Activated CD8-positive, alpha-beta memory T cell treated with anti-CD3 and anti-CD28 coated beads for 36 hours (primary cell): ENCODE measurements around the gene WDR18. TPM values are rescaled to one million over a fixed set of nuclear protein-coding genes. Genes with fewer than 3 reads are reported as not detected.
"Not testable (repeated sequence)": the region's sequence is repeated elsewhere in the genome, so short reads cannot be mapped to it uniquely, and the experiment has no call there.

Experiments
- CTCF ChIA-PET: fragments of 350-600 bp; sonication (Branson Sonifier 250); formaldehyde crosslinking; loops from one replicate; lab custom pipeline; 2021; ENCODE audit warnings: antibody characterized with exemption; lab: Charles Lee
- POLR2A ChIA-PET: fragments of 350-600 bp; sonication (Branson Sonifier 250); formaldehyde crosslinking; loops from one replicate; lab custom pipeline; 2021; ENCODE audit warnings: antibody characterized with exemption; lab: Charles Lee
- total RNA-seq, 2 experiments: library from RNA; stranded (reverse); gene quantifications; one replicate each; pipeline ENCODE4 v1.2.3, GENCODE V29; 2021

The WDR18 gene
- total RNA-seq, 2 experiments from 2014 or later: 121 to 126 TPM

DNA sequence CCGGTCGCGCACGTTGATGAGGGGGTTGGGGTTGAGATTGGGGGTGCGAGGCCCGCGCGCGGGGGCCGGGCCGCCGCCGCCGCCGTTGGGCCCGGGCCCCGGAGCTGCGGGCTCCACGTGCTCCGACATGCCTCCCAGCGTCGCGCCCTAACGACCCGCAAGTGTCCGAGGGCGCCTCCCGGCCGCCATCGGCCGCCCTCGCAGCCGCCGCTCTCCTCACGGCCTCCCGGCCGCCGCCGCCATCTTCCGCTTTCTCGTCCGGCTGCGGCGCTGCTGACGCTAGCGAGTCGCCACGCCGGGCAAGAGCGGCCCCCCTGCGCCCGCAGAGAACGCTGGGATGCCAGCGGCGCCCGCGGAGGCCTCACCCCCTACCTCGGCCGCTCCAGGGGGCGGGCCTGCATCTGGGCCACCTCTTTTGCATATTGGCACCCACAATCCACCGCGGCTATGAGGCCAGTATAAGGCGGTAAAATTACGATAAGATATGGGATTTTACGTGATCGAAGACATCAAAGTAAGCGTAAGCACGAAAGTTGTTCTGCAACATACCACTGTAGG, 36.8 kb downstream of the WDR18 start, which contains the start of gene TMEM259:
Gene TMEM259 (minus strand): TSS at position 256 of the 558 bp plus-strand sequence. CDS start 127 bp downstream, at position 129.
- POLR2A ChIA-PET: interaction anchor here (0.6 to 1.4 kb wide), 5 partner anchors 19 to 248 kb away, joined by 3 to 4 read pairs (median 3); partner anchors contain the start of genes ABCA7 and CIRBP
- CTCF ChIA-PET: interaction anchor here (0.7 to 1.2 kb wide), 5 partner anchors 11 to 93 kb away, joined by 3 to 5 read pairs (median 3); partner anchors contain the start of gene ABCA7

DNA sequence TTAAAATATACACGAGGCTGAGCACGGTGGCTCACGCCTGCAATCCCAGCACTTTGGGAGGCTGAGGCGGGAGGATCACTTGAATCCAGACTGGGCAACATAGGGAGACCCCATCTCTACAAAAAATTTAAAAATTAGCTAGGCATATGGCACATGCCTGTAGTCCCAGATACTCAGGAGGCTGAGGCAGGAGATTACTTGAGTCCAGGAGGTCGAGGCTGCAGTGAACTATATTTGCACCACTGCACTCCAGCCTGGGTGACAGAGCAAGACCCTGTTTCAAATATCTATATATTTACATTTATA, 39.7 kb downstream of the WDR18 start:
- POLR2A ChIA-PET: not testable (repeated sequence)
- CTCF ChIA-PET: interaction anchor here (1.2 kb wide), 1 partner anchor 220 kb away, joined by 3 read pairs; no protein-coding TSS in a partner anchor

DNA sequence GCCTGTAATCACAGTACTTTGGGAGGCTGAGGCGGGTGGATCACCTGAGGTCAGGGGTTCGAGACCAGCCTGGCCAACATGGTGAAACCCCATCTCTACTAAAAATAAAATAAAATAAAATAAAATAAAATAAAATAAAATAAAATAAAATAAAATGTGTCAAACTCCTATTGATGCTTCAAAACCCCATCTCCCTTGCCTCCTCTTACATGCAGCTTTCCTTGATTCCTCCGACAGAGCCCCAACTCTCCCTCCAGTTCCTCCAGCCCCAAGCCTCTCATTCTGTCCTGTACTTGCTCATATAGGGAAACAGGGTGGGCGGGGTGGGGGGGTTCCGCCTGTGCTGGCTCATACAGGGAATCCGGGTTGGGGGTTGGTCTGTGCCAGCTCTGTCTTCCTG, 40.9 kb downstream of the WDR18 start:
- POLR2A ChIA-PET: interaction anchor here (3.0 kb wide), 1 partner anchor 42 kb away, joined by 14 read pairs; the partner anchor contains the start of gene ARHGAP45
- CTCF ChIA-PET: interaction anchor here (0.7 to 1.4 kb wide), 4 partner anchors 14 to 41 kb away, joined by 3 to 5 read pairs (median 4); partner anchors contain the start of gene GRIN3B

DNA sequence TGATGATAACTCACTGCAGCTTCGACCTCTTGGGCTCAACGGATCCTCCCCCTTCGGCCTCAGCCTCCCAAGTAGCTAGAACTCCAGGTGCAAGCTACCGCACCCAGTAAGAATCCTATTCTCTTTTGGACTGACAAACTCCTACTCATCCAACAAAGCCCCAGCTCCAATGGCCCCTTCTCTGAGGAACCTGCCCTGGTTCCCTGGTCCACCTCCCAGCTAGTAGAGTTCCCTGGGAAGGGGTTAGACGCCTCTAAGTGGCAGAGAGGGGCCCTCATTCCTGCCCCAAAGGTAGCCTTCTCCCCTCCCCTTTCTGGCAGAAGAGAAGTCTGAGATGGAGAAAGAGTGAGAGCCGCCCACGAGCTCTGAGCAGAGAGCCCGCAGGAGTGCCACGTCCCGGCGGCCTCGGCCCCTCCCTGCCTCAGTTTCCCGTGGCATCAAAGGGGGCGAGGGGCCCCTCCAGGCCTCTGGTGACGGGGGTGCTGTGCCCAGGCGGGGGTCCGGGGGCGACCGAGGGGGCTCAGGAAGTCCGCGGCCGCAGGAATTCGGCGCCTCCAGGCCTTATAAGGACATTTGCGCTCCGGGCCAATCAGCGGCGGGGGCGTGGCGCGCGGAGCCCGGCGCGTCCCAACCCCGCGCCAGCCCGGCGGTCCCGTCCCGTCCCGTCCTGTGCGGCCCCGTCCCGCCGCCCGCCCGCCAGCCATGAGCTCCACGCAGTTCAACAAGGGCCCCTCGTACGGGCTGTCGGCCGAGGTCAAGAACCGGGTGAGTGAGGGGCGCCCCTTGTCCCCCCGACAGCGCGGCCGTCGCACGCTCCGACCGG, 42.0 kb downstream of the WDR18 start, which contains the start of gene CNN2:
Gene CNN2 (plus strand): TSS at position 649 of the 823 bp plus-strand sequence. CDS start 54 bp downstream, at position 703.
- POLR2A ChIA-PET: interaction anchor here (1.1 to 3.0 kb wide), 2 partner anchors 41 to 55 kb away, joined by 3 to 14 read pairs; partner anchors contain the start of gene ARHGAP45
- CTCF ChIA-PET: interaction anchor here (0.5 to 1.7 kb wide), 10 partner anchors 13 to 219 kb away, joined by 3 to 6 read pairs (median 4); partner anchors contain the start of gene GRIN3B

DNA sequence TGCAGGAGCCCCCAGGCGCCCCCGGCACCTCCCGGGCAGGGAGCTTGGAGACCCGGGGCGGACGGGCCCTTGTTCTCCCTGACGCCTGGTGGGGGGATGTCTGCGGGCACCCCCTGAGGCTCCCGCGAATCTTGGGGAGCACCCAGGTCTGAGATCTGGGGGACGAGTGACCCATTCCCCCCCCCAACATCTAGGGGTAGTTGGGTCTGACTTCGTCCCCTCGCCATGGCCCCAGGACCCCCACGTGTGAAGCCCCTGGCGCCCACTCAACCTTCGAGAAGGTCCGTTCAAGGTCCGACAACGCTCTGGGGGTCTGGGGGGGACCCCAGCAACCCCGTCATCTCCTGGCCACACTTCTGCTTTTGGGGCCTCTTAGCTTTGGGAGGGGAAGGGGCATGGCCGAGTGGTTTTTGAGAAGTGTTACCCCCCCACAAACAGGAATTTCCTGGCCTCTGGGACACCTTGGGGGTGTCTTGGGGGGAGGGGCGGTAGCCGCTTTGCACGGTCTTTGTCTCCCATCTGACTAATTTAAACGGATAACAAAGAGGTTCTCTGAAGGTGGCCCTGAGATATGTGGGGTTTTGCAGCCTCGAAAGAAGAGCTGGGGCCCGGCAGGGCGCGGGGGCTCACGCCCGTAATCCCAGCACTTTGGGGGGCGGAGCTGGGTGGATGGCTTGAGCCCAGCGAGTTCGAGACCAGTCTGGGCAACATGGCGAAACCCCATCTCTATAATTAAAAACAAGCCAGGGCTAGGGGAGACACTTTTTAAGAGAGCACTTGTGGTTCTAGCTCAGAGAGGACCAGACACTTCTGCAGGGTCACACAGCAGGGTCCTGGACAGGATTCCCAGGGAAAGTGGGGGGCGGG, 42.9 kb downstream of the WDR18 start:
- ChIA-PET POLR2A (interaction anchor here (0.5 to 3.0 kb wide), 7 partner anchors 12 to 1248 kb away, joined by 3 to 14 read pairs (median 6); partner anchors contain the start of genes ARHGAP45 and REEP6), CTCF (interaction anchor here (0.6 to 1.7 kb wide), 8 partner anchors 10 to 218 kb away, joined by 3 to 7 read pairs (median 4); no protein-coding TSS in a partner anchor)

DNA sequence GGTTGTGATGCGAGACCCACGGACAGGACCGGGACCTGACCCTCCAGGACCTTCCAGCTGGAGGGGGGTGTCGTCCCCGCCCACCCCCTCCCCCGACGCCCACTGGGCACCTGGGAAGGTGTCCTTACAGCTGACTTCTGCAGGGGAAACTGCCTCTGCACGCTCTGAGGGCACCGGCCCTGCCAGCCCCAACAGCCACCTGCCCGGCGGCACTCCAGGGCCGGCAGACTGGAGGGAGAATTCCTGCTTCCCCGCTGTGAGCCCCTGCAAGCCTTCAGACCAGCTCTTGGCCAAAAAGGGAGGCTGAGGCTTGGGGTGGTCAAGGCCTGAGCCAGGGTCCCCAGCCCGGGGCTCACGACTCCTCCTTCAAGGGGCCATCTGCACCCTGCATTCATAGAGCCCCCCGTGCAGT, 43.5 kb downstream of the WDR18 start:
- CTCF ChIA-PET: interaction anchor here (0.6 to 2.4 kb wide), 8 partner anchors 9 to 217 kb away, joined by 3 to 10 read pairs (median 6); partner anchors contain the start of gene ARHGAP45
- POLR2A ChIA-PET: interaction anchor here (0.5 to 3.0 kb wide), 7 partner anchors 12 to 1247 kb away, joined by 3 to 14 read pairs (median 6); partner anchors contain the start of genes ARHGAP45 and REEP6

DNA sequence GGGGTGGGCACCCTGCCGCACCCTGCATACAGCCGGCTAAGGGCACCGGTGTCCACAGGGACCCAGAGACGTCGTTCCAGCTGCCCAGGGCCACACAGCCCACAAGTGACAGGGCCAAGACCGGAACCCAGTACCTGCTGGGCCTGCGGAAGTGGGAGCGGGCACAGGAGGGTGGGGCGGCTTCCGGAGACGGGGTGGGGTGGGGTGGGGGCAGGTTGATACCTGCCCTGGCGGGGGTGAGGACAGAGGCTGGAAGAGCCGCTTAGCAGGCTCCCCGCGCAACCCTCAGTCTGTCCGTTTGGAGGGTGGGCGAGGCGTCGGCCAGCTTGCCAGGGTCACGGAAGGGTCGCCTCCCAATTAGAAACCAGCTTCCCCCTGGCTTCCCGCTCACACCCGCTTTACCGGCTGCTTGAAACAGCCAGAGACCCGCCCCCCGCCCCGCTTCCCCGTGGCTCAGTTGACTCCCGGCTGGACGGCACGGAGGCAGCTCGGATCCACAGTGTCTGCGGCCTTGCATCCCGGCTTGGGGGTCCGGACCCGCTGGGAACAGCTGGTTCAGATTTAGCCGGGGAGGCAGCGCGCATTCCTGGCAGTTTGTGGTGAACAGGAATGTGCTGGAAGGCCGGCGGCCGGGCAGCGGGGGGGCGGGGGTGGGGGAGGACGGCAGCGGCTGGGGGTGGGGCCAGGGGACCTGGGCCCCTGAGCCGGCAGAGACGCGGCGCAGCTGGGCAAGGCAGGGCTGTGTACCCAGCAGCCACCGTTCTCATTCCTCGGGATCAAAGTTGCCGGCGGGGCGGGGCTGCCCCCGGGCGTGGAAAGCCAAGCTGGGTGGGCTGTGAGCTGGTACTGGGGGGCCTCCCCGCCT, 44.1 kb downstream of the WDR18 start:
- POLR2A ChIA-PET: interaction anchor here (0.5 to 3.0 kb wide), 7 partner anchors 10 to 1448 kb away, joined by 3 to 14 read pairs (median 5); partner anchors contain the start of genes ARHGAP45 and REEP6
- CTCF ChIA-PET: interaction anchor here (0.7 to 2.4 kb wide), 8 partner anchors 9 to 216 kb away, joined by 3 to 10 read pairs (median 5); partner anchors contain the start of gene ARHGAP45

DNA sequence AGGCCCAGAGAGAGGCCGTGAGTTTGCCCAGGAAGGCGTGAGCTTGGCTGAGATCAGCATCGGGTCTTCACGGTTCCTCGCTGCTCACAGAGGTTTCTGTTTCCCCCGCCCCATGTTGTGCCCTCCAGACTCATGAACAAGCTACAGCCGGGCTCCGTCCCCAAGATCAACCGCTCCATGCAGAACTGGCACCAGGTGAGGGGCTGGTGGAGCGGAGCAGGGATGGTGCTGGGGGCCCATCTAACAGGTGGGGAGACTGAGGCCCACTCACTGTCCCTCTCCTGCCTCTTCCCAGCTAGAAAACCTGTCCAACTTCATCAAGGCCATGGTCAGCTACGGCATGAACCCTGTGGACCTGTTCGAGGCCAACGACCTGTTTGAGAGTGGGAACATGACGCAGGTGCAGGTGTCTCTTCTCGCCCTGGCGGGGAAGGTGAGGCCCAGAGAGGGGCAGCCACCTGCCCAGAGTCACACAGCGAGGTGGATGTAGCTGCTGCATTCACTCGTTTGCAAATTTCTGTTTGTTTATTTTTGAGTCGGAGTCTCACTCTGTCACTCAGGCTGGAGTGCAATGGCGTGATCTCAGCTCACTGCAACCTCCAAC, 48.2 kb downstream of the WDR18 start:
- ChIA-PET CTCF (interaction anchor here (0.7 to 1.7 kb wide), 5 partner anchors 9 to 248 kb away, joined by 3 to 5 read pairs (median 3); partner anchors contain the start of genes ARHGAP45, GRIN3B and RNU6-2), POLR2A (interaction anchor here (0.7 kb wide), 1 partner anchor 8 kb away, joined by 6 read pairs; no protein-coding TSS in a partner anchor)

DNA sequence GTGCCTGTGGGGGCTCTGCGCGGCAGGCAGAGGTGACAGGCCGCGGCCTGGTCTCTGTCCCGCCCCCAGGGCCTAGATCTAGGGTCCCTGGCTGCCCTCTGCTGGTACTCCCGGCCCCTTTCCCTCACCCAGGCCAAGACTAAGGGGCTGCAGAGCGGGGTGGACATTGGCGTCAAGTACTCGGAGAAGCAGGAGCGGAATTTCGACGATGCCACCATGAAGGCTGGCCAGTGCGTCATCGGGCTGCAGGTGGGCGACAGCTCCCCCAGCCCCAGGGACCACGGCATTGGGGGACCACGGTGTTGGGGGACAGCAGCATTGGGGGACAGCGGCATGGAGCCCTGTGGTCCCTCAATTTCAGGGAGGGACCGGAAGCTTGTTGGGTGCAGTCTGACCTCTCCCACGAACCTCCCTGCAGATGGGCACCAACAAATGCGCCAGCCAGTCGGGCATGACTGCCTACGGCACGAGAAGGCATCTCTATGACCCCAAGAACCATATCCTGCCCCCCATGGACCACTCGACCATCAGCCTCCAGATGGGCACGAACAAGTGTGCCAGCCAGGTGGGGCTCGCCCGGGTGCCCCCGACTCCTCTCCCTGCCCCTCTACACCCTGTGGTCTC, 52.0 kb downstream of the WDR18 start:
- ChIA-PET CTCF (interaction anchor here (1.0 to 2.3 kb wide), 2 partner anchors 9 to 159 kb away, joined by 4 to 7 read pairs; no protein-coding TSS in a partner anchor), POLR2A (no interaction called here)

DNA sequence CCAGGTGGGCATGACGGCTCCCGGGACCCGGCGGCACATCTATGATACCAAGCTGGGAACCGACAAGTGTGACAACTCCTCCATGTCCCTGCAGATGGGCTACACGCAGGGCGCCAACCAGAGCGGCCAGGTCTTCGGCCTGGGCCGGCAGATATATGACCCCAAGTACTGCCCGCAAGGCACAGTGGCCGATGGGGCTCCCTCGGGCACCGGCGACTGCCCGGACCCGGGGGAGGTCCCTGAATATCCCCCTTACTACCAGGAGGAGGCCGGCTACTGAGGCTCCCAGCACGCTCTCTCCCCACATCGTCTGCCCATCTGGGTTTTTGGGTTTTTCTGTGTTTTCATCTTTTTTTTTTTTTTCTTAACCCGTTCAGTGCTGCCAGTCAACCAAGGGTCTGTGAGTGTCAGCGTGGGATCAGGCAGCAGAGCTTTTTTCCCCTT, 53.5 kb downstream of the WDR18 start:
- POLR2A ChIA-PET: interaction anchor here (0.5 kb wide), 1 partner anchor 9 kb away, joined by 5 read pairs; no protein-coding TSS in a partner anchor
- CTCF ChIA-PET: interaction anchor here (1.2 to 2.3 kb wide), 2 partner anchors 10 to 30 kb away, joined by 4 to 7 read pairs; partner anchors contain the start of gene ARHGAP45

DNA sequence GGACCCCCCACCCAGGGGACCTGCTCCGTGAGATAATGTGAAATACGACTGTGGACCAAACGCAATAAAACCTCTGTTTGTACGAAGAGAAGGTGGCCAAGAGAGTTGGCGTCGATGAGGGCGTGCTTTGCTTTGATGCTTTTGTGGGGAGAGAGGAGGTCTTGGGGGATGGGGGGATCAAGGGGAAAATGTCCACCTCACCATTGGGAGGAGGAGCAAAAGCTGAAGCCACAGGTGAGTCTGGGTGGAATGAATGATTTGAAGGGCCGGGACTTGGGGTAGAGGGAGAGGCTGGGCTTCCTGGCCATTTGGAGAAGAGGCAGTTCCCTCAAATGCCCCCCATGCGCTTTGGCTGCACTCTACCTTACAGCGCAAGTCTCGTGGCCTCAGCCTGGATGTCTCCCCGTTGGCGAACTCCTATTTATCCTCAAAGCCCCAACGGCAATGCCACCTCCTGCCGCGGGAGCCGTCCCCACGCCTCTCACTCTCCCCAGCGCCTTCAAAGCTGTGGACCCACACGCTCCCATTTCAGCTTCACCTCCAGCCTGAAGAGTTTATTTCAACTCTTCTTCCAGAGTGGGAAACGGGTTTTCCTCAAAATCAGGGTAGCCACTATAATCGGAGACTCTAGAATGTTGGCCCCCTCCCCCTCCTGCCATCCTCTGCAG, 55.0 kb downstream of the WDR18 start:
- ChIA-PET POLR2A (interaction anchor here (0.6 to 1.7 kb wide), 6 partner anchors 9 to 93 kb away, joined by 3 to 11 read pairs (median 4); partner anchors contain the start of genes ARHGAP45 and RNU6-2), CTCF (interaction anchor here (0.8 to 1.4 kb wide), 5 partner anchors 14 to 228 kb away, joined by 3 to 5 read pairs (median 3); no protein-coding TSS in a partner anchor)

DNA sequence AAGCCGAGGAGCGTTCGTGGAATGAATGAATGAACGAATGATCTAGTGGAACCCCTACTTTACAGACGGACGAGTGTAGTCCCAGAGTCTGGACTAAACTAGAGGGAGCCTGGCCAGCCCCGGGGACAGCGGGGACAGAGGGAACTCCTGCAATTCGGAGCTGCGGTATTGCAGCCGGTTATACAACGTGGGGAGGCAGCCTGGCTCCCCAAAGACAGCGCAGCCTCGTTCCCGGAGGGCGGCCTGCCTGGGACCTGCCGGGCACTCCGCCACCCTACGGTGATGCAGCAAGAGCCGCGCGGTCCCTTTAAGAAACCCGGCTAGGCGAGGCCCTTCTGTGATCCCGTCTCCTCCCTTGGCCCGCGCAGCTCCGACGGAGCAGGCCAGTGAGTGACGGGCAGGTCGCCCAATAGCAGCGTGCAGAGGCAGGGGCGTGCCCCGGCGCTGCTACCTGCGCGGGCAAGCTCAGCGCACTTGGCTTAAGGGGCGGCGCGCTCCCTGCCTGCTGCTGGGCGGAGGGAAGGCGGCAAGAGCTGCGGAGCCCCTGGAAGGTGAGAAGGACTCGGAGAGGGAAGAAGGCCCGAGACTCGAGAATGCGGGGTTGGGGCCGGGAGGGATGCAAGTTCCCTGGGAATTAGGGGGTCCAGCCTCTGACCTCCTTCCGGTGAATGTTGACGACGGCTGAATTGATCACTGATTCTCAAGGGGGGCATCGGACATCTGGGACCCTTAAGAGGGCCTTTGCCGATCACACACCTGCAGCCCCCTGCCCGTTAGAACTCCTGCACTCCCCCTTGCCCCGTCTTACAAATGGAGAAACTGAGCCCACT, 55.7 kb downstream of the WDR18 start, which contains the start of gene ABCA7:
Gene ABCA7 (plus strand): TSS at position 462 of the 830 bp plus-strand sequence. CDS start 1,255 bp downstream, outside the sequence.
- POLR2A ChIA-PET: interaction anchor here (0.6 to 1.7 kb wide), 5 partner anchors 9 to 35 kb away, joined by 3 to 11 read pairs (median 4); partner anchors contain the start of genes ARHGAP45 and RNU6-2
- CTCF ChIA-PET: interaction anchor here (0.8 to 2.0 kb wide), 7 partner anchors 15 to 227 kb away, joined by 3 to 7 read pairs (median 3); partner anchors contain the start of gene RNU6-2

DNA sequence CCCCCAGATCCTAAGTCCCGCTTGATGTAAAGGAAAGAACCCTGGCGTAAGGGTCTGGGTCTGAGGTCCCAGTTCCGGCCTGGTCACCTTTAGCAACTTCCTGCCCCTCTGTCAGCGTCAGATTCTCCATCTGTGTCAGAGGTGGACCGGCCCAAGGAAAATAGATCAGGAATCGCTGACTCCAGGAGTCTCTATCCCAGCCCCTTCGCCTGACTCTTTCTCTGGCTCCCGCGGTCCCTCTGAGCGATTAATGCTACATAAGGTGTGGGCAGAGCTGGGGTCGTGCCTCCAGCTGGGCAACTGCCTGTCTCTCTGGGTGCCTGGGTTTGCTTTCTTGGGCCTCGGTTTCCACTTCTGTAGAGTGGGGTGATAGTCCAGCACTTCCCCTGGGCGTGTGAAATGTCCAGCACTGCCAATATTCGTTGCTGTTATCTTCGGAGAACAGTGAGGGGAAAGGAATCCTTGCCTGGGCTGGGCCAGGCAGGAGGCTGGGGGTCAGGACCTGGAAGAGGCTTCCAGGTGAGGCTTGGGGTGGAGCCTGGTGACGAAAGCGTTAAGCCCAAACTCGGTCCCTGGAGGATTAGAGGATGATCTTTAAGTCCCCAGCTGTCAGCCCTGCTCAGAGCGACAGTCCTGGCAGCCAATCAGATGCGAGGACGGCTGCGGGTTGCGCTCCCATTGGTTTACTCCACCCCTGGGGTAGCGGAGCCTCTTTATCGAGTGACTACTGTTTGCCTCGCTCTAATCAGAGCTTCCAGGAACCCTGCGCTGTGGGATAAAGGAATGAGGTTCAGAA, 56.5 kb downstream of the WDR18 start:
- ChIA-PET CTCF (interaction anchor here (0.8 to 2.2 kb wide), 8 partner anchors 8 to 49 kb away, joined by 3 to 7 read pairs (median 4); partner anchors contain the start of gene RNU6-2), POLR2A (interaction anchor here (0.5 to 1.7 kb wide), 4 partner anchors 8 to 34 kb away, joined by 4 to 11 read pairs (median 7); partner anchors contain the start of gene ARHGAP45)
